Lung (tissue), 12 donors: ENCODE data around the gene TP73. TPM values are rescaled to one million over a fixed set of nuclear protein-coding genes. Genes with fewer than 3 reads are reported as not detected.

ENCODE experiments used
- ATAC-seq: fragments of 200-7000 bp; cut with Tn5 transposase; one replicate; pipeline ENCODE4 v1.9.1; 2020; ENCODE audit warnings: moderate number of reproducible peaks; ENCODE audit not compliant: insufficient read depth, low FRiP score
- DNase-seq, 3 donors: peaks; one replicate each; pipeline ENCODE4 v3.0.0-alpha.2; 2013 to 2017
- H3K27ac ChIP-seq, 2 donors: one replicate each; pipeline ENCODE4 v1.5.1; 2013; ENCODE audit warnings: mild to moderate bottlenecking in 2 of 2, moderate library complexity in 2 of 2, control low read depth in 1 of 2, inconsistent platforms in 1 of 2, low read depth in 1 of 2, low read length in 1 of 2
- H3K27me3 ChIP-seq, 3 donors: one replicate each; pipeline ENCODE4 v1.5.1; 2013; ENCODE audit warnings: low read length in 2 of 3; ENCODE audit not compliant: control insufficient read depth in 3 of 3, insufficient read depth in 3 of 3
- H3K36me3 ChIP-seq, 4 donors: one replicate each; pipeline ENCODE4 v1.5.1; 2013; ENCODE audit warnings: low read length in 4 of 4, mild to moderate bottlenecking in 1 of 4, moderate library complexity in 1 of 4; ENCODE audit not compliant: control insufficient read depth in 4 of 4, insufficient read depth in 4 of 4
- H3K4me1 ChIP-seq, 5 donors: one replicate each; pipeline ENCODE4 v1.5.1; 2013; ENCODE audit warnings: low read length in 5 of 5, mild to moderate bottlenecking in 2 of 5, moderate library complexity in 1 of 5; ENCODE audit not compliant: control insufficient read depth in 5 of 5, insufficient read depth in 5 of 5
- H3K4me3 ChIP-seq: one replicate; pipeline ENCODE4 v1.5.1; 2013; ENCODE audit warnings: mild to moderate bottlenecking, control low read depth, moderate library complexity
- H3K9ac ChIP-seq, 2 donors: one replicate each; pipeline ENCODE4 v1.5.1; 2013; ENCODE audit warnings: low read length in 2 of 2, control low read depth in 1 of 2; ENCODE audit not compliant: insufficient read depth in 1 of 2
- H3K9me3 ChIP-seq, 4 donors: one replicate each; pipeline ENCODE4 v1.5.1; 2013; ENCODE audit warnings: low read length in 3 of 4, mild to moderate bottlenecking in 1 of 4, moderate library complexity in 1 of 4; ENCODE audit not compliant: control insufficient read depth in 4 of 4, insufficient read depth in 3 of 4
- WGBS, 2 donors: extraction: QIAGEN DNeasy Blood & Tissue Kit; methylation state at CpG; one replicate each; pipeline ENCODE4 v1.1.7; 2013; 5-methylcytosine and 5-hydroxymethylcytosine counted together
- polyA plus RNA-seq, 2 donors: library from polyadenylated mRNA; stranded (reverse); fragments of 200-250 nt; gene quantifications; one replicate each; pipeline ENCODE4 v1.2.1, GENCODE V29; 2013
- total RNA-seq, 2 donors: library from RNA; depleted of rRNA in 1 of 2; stranded (reverse); fragments of >200 nt in 1 of 2; gene quantifications; one replicate each; pipeline ENCODE4 v1.2.1, GENCODE V29; 2014 to 2021
- TF ChIP-seq, protein P1 (sequence below): IDR thresholded peaks from 2 replicates; pipeline ENCODE4 v1.5.1; 2012; ENCODE audit warnings: mild to moderate bottlenecking; ENCODE audit errors: control extremely low read depth, extremely low read depth
- donor health status: control.
- donor health status: control.
- donor health status: Bipolar disorder and iron deficiency.
- donor health status: healthy.
- donor health status: DM: yes; HTN: yes; CAD: no.

TP73 gene
- total and polyA plus RNA-seq, 4 donors = 1.7 to 12.3 (median 2.2) TPM

DNA sequence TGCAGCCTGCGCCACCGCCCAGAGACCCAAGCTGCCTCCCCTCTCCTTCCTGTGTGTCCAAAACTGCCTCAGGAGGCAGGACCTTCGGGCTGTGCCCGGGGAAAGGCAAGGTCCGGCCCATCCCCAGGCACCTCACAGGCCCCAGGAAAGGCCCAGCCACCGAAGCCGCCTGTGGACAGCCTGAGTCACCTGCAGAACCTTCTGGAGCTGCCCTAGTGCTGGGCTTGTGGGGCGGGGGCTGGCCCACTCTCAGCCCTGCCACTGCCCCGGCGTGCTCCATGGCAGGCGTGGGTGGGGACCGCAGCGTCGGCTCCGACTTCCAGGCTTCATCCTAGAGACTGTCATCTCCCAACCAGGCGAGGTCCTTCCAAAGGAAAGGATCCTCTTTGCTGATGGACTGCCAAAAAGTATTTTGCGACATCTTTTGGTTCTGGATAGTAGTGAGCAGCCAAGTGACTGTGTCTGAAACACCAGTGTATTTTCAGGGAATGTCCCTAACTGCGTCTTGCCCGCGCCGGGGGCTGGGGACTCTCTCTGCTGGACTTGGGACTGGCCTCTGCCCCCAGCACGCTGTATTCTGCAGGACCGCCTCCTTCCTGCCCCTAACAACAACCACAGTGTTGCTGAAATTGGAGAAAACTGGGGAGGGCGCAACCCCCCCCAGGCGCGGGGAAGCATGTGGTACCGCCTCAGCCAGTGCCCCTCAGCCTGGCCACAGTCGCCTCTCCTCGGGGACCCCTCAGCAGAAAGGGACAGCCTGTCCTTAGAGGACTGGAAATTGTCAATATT is 81.0 kb downstream of the TP73 start:
- H3K4me1 ChIP-seq = peaks cover 0 to 6% (median 0%) of the 10 kb centered on the region in 5 donors
- DNase-seq = no peak
- no peak for ATAC-seq
- TF ChIP-seq, protein P1, sequence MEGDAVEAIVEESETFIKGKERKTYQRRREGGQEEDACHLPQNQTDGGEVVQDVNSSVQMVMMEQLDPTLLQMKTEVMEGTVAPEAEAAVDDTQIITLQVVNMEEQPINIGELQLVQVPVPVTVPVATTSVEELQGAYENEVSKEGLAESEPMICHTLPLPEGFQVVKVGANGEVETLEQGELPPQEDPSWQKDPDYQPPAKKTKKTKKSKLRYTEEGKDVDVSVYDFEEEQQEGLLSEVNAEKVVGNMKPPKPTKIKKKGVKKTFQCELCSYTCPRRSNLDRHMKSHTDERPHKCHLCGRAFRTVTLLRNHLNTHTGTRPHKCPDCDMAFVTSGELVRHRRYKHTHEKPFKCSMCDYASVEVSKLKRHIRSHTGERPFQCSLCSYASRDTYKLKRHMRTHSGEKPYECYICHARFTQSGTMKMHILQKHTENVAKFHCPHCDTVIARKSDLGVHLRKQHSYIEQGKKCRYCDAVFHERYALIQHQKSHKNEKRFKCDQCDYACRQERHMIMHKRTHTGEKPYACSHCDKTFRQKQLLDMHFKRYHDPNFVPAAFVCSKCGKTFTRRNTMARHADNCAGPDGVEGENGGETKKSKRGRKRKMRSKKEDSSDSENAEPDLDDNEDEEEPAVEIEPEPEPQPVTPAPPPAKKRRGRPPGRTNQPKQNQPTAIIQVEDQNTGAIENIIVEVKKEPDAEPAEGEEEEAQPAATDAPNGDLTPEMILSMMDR = no peak
- H3K9me3 ChIP-seq = peaks cover 0 to 2% (median 0%) of the 10 kb centered on the region in 4 donors
- H3K9ac ChIP-seq = no peak overlapping the region
- WGBS, 2 donors = 72 to 77% methylated on average over 29 of the region's 29 CpGs
- peaks cover 0 to 5% (median 0%) of the 10 kb centered on the region in 3 donors for H3K27me3 ChIP-seq
- no peak overlapping the region for H3K27ac ChIP-seq
- no peak overlapping the region for H3K4me3 ChIP-seq
- peaks cover 0 to 23% (median 3%) of the 10 kb centered on the region in 4 donors for H3K36me3 ChIP-seq

DNA sequence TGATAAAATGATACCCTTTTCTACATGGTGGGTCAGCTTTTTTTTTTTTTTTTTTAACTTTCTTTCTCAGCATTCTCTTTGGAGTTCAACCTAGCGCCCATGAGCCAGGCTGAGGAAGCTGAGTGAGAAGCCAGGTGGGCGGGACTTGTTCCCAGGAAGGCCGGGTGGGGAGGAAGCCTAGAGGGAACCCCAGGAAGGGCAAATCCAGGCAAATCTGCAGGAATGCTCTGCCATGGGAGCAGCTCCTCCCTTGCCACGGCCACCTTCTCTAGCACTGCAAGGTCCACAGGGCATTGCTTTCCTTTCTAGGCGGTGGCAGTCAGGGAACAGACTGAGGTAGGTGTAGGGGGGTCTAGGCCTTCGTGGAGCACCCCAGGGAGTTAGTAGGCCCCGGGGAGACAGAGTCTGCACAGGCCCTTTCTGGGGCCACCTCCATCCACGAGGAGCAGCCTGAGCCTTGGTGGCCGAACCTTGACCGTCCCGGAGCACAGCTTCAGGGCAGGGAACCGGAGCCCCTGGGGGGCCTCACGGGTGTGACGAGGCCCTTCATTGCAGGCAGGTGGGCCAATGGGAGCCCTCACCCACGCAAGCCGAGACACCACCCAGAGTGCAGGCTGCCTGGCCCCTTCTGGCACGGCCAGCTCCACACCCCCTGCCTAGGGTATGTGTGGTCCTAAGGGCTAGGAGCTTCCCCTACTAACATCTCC is 81.7 kb downstream of the TP73 start:
- no peak for ATAC-seq
- 83 to 86% methylated on average over 17 of the region's 17 CpGs for WGBS, 2 donors
- DNase-seq = no peak

DNA sequence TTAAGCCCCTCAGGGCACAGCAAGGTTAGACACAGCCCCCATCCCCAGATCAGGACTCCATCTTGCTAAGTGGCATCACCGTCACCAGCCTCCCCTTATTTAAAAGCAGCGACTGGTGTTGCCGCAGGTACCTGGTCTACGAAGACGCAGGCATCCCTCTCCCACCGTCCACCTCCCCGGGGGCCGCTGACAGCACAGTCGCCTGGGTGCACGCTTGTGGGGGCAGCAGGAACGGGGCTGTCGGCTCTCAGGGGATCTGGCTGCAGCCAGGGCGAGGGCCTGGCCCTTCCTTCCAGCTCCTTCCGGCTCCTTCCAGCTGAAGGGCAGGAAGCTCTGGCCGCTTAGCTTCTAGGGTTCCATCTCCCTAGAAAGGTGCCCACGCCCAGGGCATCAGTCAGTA is 82.3 kb downstream of the TP73 start:
- ATAC-seq = no peak
- WGBS, 2 donors = 94 to 98% methylated on average over 16 of the region's 16 CpGs
- H3K9ac ChIP-seq = no peak overlapping the region
- TF ChIP-seq, protein P1 = no peak
- H3K27me3 ChIP-seq = peaks cover 0 to 5% (median 0%) of the 10 kb centered on the region in 3 donors
- H3K36me3 ChIP-seq = peaks cover 4 to 29% (median 9%) of the 10 kb centered on the region in 4 donors
- H3K4me3 ChIP-seq = no peak overlapping the region
- H3K9me3 ChIP-seq = peaks cover 0 to under 1% (median 0%) of the 10 kb centered on the region in 4 donors
- no peak for DNase-seq
- H3K4me1 ChIP-seq = peaks cover 0 to 6% (median 0%) of the 10 kb centered on the region in 5 donors
- no peak overlapping the region for H3K27ac ChIP-seq

More for the DNA sequence above, 81.7 kb downstream of the TP73 start:
- Histone ChIP-seq H3K36me3 (peaks cover 3 to 29% (median 7%) of the 10 kb centered on the region in 4 donors), H3K9me3 (peaks cover 0 to 2% (median 0%) of the 10 kb centered on the region in 4 donors), H3K4me1 (peaks cover 0 to 6% (median 0%) of the 10 kb centered on the region in 5 donors), H3K27ac (no peak overlapping the region), H3K27me3 (peaks cover 0 to 5% (median 0%) of the 10 kb centered on the region in 3 donors), H3K9ac (no peak overlapping the region), H3K4me3 (no peak overlapping the region)
- TF ChIP-seq, protein P1 = no peak
